IMR-90 (cell line): ENCODE measurements around the gene LRRC70. TPM values are rescaled to one million over a fixed set of nuclear protein-coding genes. Genes with fewer than 3 reads are reported as not detected.

Experiments used
- ATAC-seq: fragments of 200-7000 bp; cut with Tn5 transposase; 2 replicates; pipeline ENCODE4 v1.9.1; 2020; ENCODE audit warnings: low read depth, mild to moderate bottlenecking, moderate library complexity
- BruUV-seq: library from RNA; stranded (reverse); fragments of 400-500 nt; replicated peaks from 2 replicates; lab custom pipeline; 2021; lab: Mats Ljungman, UMichigan
- CTCF ChIA-PET: fragments of 300-600 bp; formaldehyde crosslinking; extraction: SDS; loops from one replicate; lab custom pipeline; 2021; ENCODE audit warnings: antibody characterized with exemption; lab: Yijun Ruan, JAX
- POLR2A ChIA-PET: fragments of 300-600 bp; sonication (Branson Sonifier 250); formaldehyde crosslinking; loops from one replicate; lab custom pipeline; 2022; ENCODE audit warnings: antibody characterized with exemption; ENCODE audit not compliant: unreplicated experiment; lab: Charles Lee
- DNase-seq: peaks from one replicate; pipeline ENCODE4 v3.0.0; 2013
- H2AFZ ChIP-seq: replicated peaks from 2 replicates; pipeline ENCODE3; 2013; ENCODE audit warnings: low read length, mild to moderate bottlenecking; ENCODE audit not compliant: poor library complexity
- H2AK5ac ChIP-seq: 2 replicates; pipeline ENCODE4 v1.6.1; 2013; ENCODE audit warnings: low read depth, low read length, inconsistent platforms
- H2AK9ac ChIP-seq: replicated peaks from 2 replicates; pipeline ENCODE3; 2013; ENCODE audit warnings: mild to moderate bottlenecking, low read depth, low read length, moderate library complexity; ENCODE audit not compliant: poor library complexity
- H2BK120ac ChIP-seq: 2 replicates; pipeline ENCODE4 v1.6.1; 2013; ENCODE audit warnings: low read depth, low read length, inconsistent platforms
- H2BK15ac ChIP-seq: 3 replicates; pipeline ENCODE4 v1.6.1; 2013; ENCODE audit warnings: low read depth, low read length, inconsistent platforms
- H2BK20ac ChIP-seq: 2 replicates; pipeline ENCODE4 v1.6.1; 2013; ENCODE audit warnings: low read depth, mild to moderate bottlenecking, inconsistent platforms, low read length, moderate library complexity
- H2BK5ac ChIP-seq: 2 replicates; pipeline ENCODE4 v1.6.1; 2013; ENCODE audit warnings: mild to moderate bottlenecking, low read depth, low read length, inconsistent platforms; ENCODE audit not compliant: poor library complexity, severe bottlenecking
- H3K14ac ChIP-seq: replicated peaks from 2 replicates; pipeline ENCODE4 v1.6.1; 2013; ENCODE audit warnings: low read depth, low read length, inconsistent platforms
- H3K18ac ChIP-seq: 2 replicates; pipeline ENCODE4 v1.6.1; 2013; ENCODE audit warnings: low read depth, low read length, control low read depth
- H3K23ac ChIP-seq: 2 replicates; pipeline ENCODE4 v1.6.1; 2013; ENCODE audit warnings: low read depth, low read length, inconsistent platforms
- H3K27ac ChIP-seq: 2 replicates; pipeline ENCODE4 v1.5.1; 2013; ENCODE audit warnings: mild to moderate bottlenecking, control low read depth, low read length; ENCODE audit not compliant: insufficient read depth
- H3K27me3 ChIP-seq: 2 replicates; pipeline ENCODE4 v1.6.1; 2013; ENCODE audit warnings: low read length; ENCODE audit not compliant: control insufficient read depth, insufficient read depth
- H3K36me3 ChIP-seq: 2 replicates; pipeline ENCODE4 v1.6.1; 2013; ENCODE audit warnings: low read length, mixed read lengths; ENCODE audit not compliant: control insufficient read depth, insufficient read depth
- H3K4ac ChIP-seq: 2 replicates; pipeline ENCODE4 v1.6.1; 2013; ENCODE audit warnings: low read depth, low read length, inconsistent platforms
- H3K4me1 ChIP-seq: 2 replicates; pipeline ENCODE4 v1.6.1; 2013; ENCODE audit warnings: low read length, mixed read lengths; ENCODE audit not compliant: control insufficient read depth, insufficient read depth
- H3K4me2 ChIP-seq: 2 replicates; pipeline ENCODE4 v1.6.1; 2013; ENCODE audit warnings: low read depth, mild to moderate bottlenecking, control low read depth, low read length, moderate library complexity
- H3K4me3 ChIP-seq: 2 replicates; pipeline ENCODE4 v1.5.1; 2013; ENCODE audit warnings: low read depth, mild to moderate bottlenecking, control low read depth, low read length, moderate library complexity; ENCODE audit not compliant: insufficient read depth
- H3K56ac ChIP-seq: 2 replicates; pipeline ENCODE4 v1.6.1; 2013; ENCODE audit warnings: low read length, inconsistent platforms; ENCODE audit not compliant: insufficient read depth; ENCODE audit errors: extremely low read depth
- H3K79me1 ChIP-seq, 2 experiments: 2 replicates each; pipeline ENCODE4 v1.6.1; 2013; ENCODE audit warnings: low read length in 2 of 2, inconsistent platforms in 1 of 2, low read depth in 1 of 2
- H3K9ac ChIP-seq: 2 replicates; pipeline ENCODE4 v1.6.1; 2013; ENCODE audit warnings: low read depth, low read length, control low read depth
- H3K9me1 ChIP-seq: 2 replicates; pipeline ENCODE4 v1.6.1; 2013; ENCODE audit warnings: low read length, inconsistent platforms; ENCODE audit not compliant: insufficient read depth
- H3K9me3 ChIP-seq: 2 replicates; pipeline ENCODE4 v1.6.1; 2013; ENCODE audit warnings: low read length; ENCODE audit not compliant: control insufficient read depth, insufficient read depth
- H4K20me1 ChIP-seq: 2 replicates; pipeline ENCODE4 v1.6.1; 2013; ENCODE audit warnings: low read length, inconsistent platforms; ENCODE audit not compliant: insufficient read depth
- H4K5ac ChIP-seq: 2 replicates; pipeline ENCODE4 v1.6.1; 2013; ENCODE audit warnings: mild to moderate bottlenecking, low read depth, low read length, control low read depth
- H4K8ac ChIP-seq, 2 experiments: 2 replicates each; pipeline ENCODE4 v1.6.1; 2013; ENCODE audit warnings: low read depth in 2 of 2, low read length in 2 of 2, control low read depth in 1 of 2, inconsistent platforms in 1 of 2
- H4K91ac ChIP-seq: 2 replicates; pipeline ENCODE4 v1.6.1; 2013; ENCODE audit warnings: low read depth, low read length, inconsistent platforms; ENCODE audit not compliant: insufficient read depth
- CEBPB ChIP-seq: IDR thresholded peaks from 2 replicates; pipeline ENCODE4 v1.6.1; 2012; ENCODE audit warnings: low read depth, low read length, improper control_type of control experiment
- MAZ ChIP-seq: IDR thresholded peaks from 2 replicates; pipeline ENCODE4 v1.6.1; 2012; ENCODE audit warnings: low read depth, mild to moderate bottlenecking, low read length, improper control_type of control experiment, moderate library complexity, borderline replicate concordance
- RCOR1 ChIP-seq: IDR thresholded peaks from 2 replicates; pipeline ENCODE4 v1.6.1; 2012; ENCODE audit warnings: mild to moderate bottlenecking, low read length, improper control_type of control experiment; ENCODE audit not compliant: insufficient replicate concordance
- RFX5 ChIP-seq: IDR thresholded peaks from 2 replicates; pipeline ENCODE4 v1.8.0; 2012; ENCODE audit warnings: low read depth, mild to moderate bottlenecking, low read length, moderate library complexity
- SMC3 ChIP-seq: fragments of 150-350 bp; IDR thresholded peaks from 2 replicates; pipeline ENCODE4 v1.6.1; 2016; ENCODE audit warnings: low read depth, mild to moderate bottlenecking, antibody characterized with exemption, low read length, moderate library complexity
- WGBS, 2 experiments: methylation state at CpG; one replicate each; pipeline versions ENCODE4 v1.1.5 to v1.1.7; 2013; ENCODE audit warnings: missing lambda C conversion rate in 2 of 2; ENCODE audit not compliant: insufficient read length in 1 of 2; ENCODE audit errors: extremely low coverage in 2 of 2; 5-methylcytosine and 5-hydroxymethylcytosine counted together
- dilution Hi-C: fragments of 300-500 bp; cut with HindIII; formaldehyde crosslinking; loops from one replicate; pipeline ENCODE4 v1.14.3; 2018; ENCODE audit warnings: low sequenced_read_pairs; ENCODE audit not compliant: unreplicated experiment
- in situ Hi-C: fragments of 300-500 bp; cut with MboI; formaldehyde crosslinking; loops from 3 replicates; pipeline ENCODE4 v1.14.3; 2019; ENCODE audit warnings: low sequenced_read_pairs, inconsistent platforms, mixed read lengths
- intact Hi-C: fragments of 100-400 bp; cut with micrococcal nuclease; formaldehyde crosslinking; loops from 2 replicates; pipeline ENCODE4 v1.10.0; 2022
- polyA plus RNA-seq, 3 experiments: library from polyadenylated mRNA; depleted of rRNA; stranded (reverse); fragments of >200 nt; gene quantifications; 2 replicates each; pipeline ENCODE4 v1.2.3, GENCODE V29; 2012; ENCODE audit warnings: low replicate concordance in 1 of 3
- total RNA-seq: library from RNA; depleted of rRNA; stranded (reverse); fragments of >200 nt; gene quantifications from 2 replicates; pipeline ENCODE4 v1.2.3, GENCODE V29; 2012

The LRRC70 gene
- total and polyA plus RNA-seq, 2 of the 4 experiments (the other 2 are of a cell fraction): 0.19 to 0.36 TPM

GRCh38 chr5:62542720-62543119, 35.9 kb upstream of the LRRC70 start:
- no peak overlapping the region for H2AK5ac ChIP-seq
- H3K56ac ChIP-seq: no peak overlapping the region
- no peak for TF ChIP-seq RCOR1
- TF ChIP-seq SMC3: no peak
- TF ChIP-seq MAZ: no peak
- TF ChIP-seq RFX5: no peak
- TF ChIP-seq CEBPB: peak; percentile 5; the same call in 1 of the 2 replicates
- H2BK5ac ChIP-seq: no peak overlapping the region
- no peaks in the 10 kb centered on the region for H3K9me3 ChIP-seq
- in situ Hi-C loops: no loop called here
- no peak overlapping the region for H4K91ac ChIP-seq
- no peak overlapping the region for H4K8ac ChIP-seq
- intact Hi-C loops: no loop called here
- H3K27ac ChIP-seq: no peak overlapping the region
- no peak overlapping the region for H2AK9ac ChIP-seq
- no peaks in the 10 kb centered on the region; a peak in 1 of 4 replicates for H3K79me1 ChIP-seq
- POLR2A ChIA-PET: no interaction called here
- H3K18ac ChIP-seq: no peak overlapping the region
- DNase-seq (no peak), ATAC-seq (no peak)
- BruUV-seq: no TSS peak
- no CpG with 5 or more reads among the region's 1 CpG for WGBS, 2 experiments
- no peak overlapping the region for H2AFZ ChIP-seq
- H3K36me3 ChIP-seq: no peaks in the 10 kb centered on the region
- no peak overlapping the region for H3K4me3 ChIP-seq
- dilution Hi-C loops: no loop called here
- H4K20me1 ChIP-seq: no peaks in the 10 kb centered on the region
- CTCF ChIA-PET: no interaction called here
- H2BK15ac ChIP-seq: no peak overlapping the region
- no peak overlapping the region for H3K23ac ChIP-seq
- no peak overlapping the region for H3K14ac ChIP-seq
- H3K4me1 ChIP-seq: no peaks in the 10 kb centered on the region; the same call in 1 of the 2 replicates
- H3K9me1 ChIP-seq: no peaks in the 10 kb centered on the region
- H3K4ac ChIP-seq: no peak overlapping the region
- H4K5ac ChIP-seq: no peak overlapping the region
- H2BK20ac ChIP-seq: no peak overlapping the region
- H3K9ac ChIP-seq: no peak overlapping the region
- no peak overlapping the region for H2BK120ac ChIP-seq
- H3K4me2 ChIP-seq: no peak overlapping the region
- no peaks in the 10 kb centered on the region for H3K27me3 ChIP-seq
